H9 (cell line): Measurements from ENCODE around the gene AADACL3. TPM values are rescaled to one million over a fixed set of nuclear protein-coding genes. Genes with fewer than 3 reads are reported as not detected.

Experiments
- DNase-seq: peaks from one replicate; pipeline ENCODE4 v3.0.0-alpha.2; 2017
- H2AFZ ChIP-seq: one replicate; pipeline ENCODE4 v1.6.1; 2013; ENCODE audit warnings: mild to moderate bottlenecking, low read length, control low read depth, moderate library complexity
- H2AK5ac ChIP-seq: 2 replicates; pipeline ENCODE4 v1.6.1; 2013; ENCODE audit warnings: low read length, control low read depth, mixed read lengths; ENCODE audit not compliant: insufficient read length
- H2BK120ac ChIP-seq: one replicate; pipeline ENCODE4 v1.6.1; 2013; ENCODE audit warnings: low read depth, mild to moderate bottlenecking, low read length, control low read depth, inconsistent platforms; ENCODE audit not compliant: poor library complexity, severe bottlenecking
- H2BK12ac ChIP-seq: 2 replicates; pipeline ENCODE4 v1.6.1; 2013; ENCODE audit warnings: low read length, control low read depth, mixed read lengths, low read depth; ENCODE audit not compliant: insufficient read length
- H2BK15ac ChIP-seq: 2 replicates; pipeline ENCODE4 v1.6.1; 2013; ENCODE audit warnings: low read depth, low read length, control low read depth
- H2BK20ac ChIP-seq: one replicate; pipeline ENCODE4 v1.6.1; 2013; ENCODE audit warnings: low read depth, mild to moderate bottlenecking, low read length, control low read depth, inconsistent platforms; ENCODE audit not compliant: poor library complexity, severe bottlenecking
- H2BK5ac ChIP-seq: 2 replicates; pipeline ENCODE4 v1.6.1; 2013; ENCODE audit warnings: low read length, control low read depth, mixed read lengths; ENCODE audit not compliant: insufficient read length
- H3K14ac ChIP-seq: 2 replicates; pipeline ENCODE4 v1.6.1; 2013; ENCODE audit warnings: low read length, control low read depth; ENCODE audit not compliant: insufficient read depth
- H3K18ac ChIP-seq: 2 replicates; pipeline ENCODE4 v1.6.1; 2013; ENCODE audit warnings: low read depth, mild to moderate bottlenecking, mixed read lengths, low read length, control low read depth; ENCODE audit not compliant: insufficient read length
- H3K23ac ChIP-seq: 2 replicates; pipeline ENCODE4 v1.6.1; 2013; ENCODE audit warnings: low read length, control low read depth, mixed read lengths, low read depth; ENCODE audit not compliant: insufficient read length
- H3K23me2 ChIP-seq: 2 replicates; pipeline ENCODE4 v1.6.1; 2013; ENCODE audit warnings: low read depth, mild to moderate bottlenecking, mixed read lengths, low read length, control low read depth; ENCODE audit not compliant: insufficient read length, poor library complexity, severe bottlenecking
- H3K27ac ChIP-seq: 2 replicates; pipeline ENCODE4 v1.5.1; 2013; ENCODE audit warnings: low read length, control low read depth, mixed read lengths, low read depth; ENCODE audit not compliant: insufficient read length
- H3K27me3 ChIP-seq: 2 replicates; pipeline ENCODE4 v1.6.1; 2013; ENCODE audit warnings: low read length, control low read depth, inconsistent platforms; ENCODE audit not compliant: insufficient read depth
- H3K4ac ChIP-seq: 2 replicates; pipeline ENCODE4 v1.6.1; 2013; ENCODE audit warnings: low read depth, mild to moderate bottlenecking, control low read depth, inconsistent platforms, low read length, moderate library complexity
- H3K4me1 ChIP-seq: 2 replicates; pipeline ENCODE4 v1.6.1; 2013; ENCODE audit warnings: low read length, control low read depth, inconsistent platforms; ENCODE audit not compliant: insufficient read depth
- H3K4me2 ChIP-seq: 2 replicates; pipeline ENCODE4 v1.6.1; 2013; ENCODE audit warnings: low read length, control low read depth, mixed read lengths; ENCODE audit not compliant: insufficient read length, insufficient read depth
- H3K56ac ChIP-seq: 2 replicates; pipeline ENCODE4 v1.6.1; 2013; ENCODE audit warnings: low read depth, mild to moderate bottlenecking, mixed read lengths, low read length, control low read depth; ENCODE audit not compliant: insufficient read length
- H3K79me1 ChIP-seq: 2 replicates; pipeline ENCODE4 v1.6.1; 2013; ENCODE audit warnings: low read depth, mild to moderate bottlenecking, moderate library complexity, low read length, control low read depth, inconsistent platforms; ENCODE audit not compliant: insufficient read depth, poor library complexity, severe bottlenecking
- H3K79me2 ChIP-seq: 2 replicates; pipeline ENCODE4 v1.6.1; 2013; ENCODE audit warnings: low read length, control low read depth, inconsistent platforms; ENCODE audit not compliant: insufficient read depth
- H3K9ac ChIP-seq: 2 replicates; pipeline ENCODE4 v1.6.1; 2013; ENCODE audit warnings: low read length, control low read depth, mixed read lengths; ENCODE audit not compliant: insufficient read length; ENCODE audit errors: extremely low read depth
- H3K9me3 ChIP-seq: one replicate; pipeline ENCODE4 v1.6.1; 2013; ENCODE audit warnings: low read depth, low read length, inconsistent platforms; ENCODE audit not compliant: control insufficient read depth
- H3T11ph ChIP-seq: one replicate; pipeline ENCODE4 v1.6.1; 2013; ENCODE audit warnings: mild to moderate bottlenecking, low read length, control low read depth, inconsistent platforms
- H4K20me1 ChIP-seq: one replicate; pipeline ENCODE4 v1.6.1; 2013; ENCODE audit not compliant: control insufficient read depth, insufficient read length, insufficient read depth
- H4K5ac ChIP-seq: 2 replicates; pipeline ENCODE4 v1.6.1; 2013; ENCODE audit warnings: low read depth, mild to moderate bottlenecking, mixed read lengths, low read length, control low read depth; ENCODE audit not compliant: insufficient read length
- H4K8ac ChIP-seq: replicated peaks from 2 replicates; pipeline ENCODE4 v1.6.1; 2013; ENCODE audit warnings: low read length, control low read depth, mixed read lengths, low read depth; ENCODE audit not compliant: insufficient read length
- H4K91ac ChIP-seq: 2 replicates; pipeline ENCODE4 v1.6.1; 2013; ENCODE audit warnings: low read depth, mild to moderate bottlenecking, moderate library complexity, mixed read lengths, low read length, control low read depth; ENCODE audit not compliant: insufficient read length
- H3K27ac Mint-ChIP-seq, 3 experiments: 2 replicates in 2 of 3; 3 replicates in 1 of 3; pipeline ENCODE4 v1.8.0; 2020 to 2021; ENCODE audit warnings: mixed read lengths in 3 of 3, mild to moderate bottlenecking in 1 of 3, moderate library complexity in 1 of 3
- H3K27me3 Mint-ChIP-seq: 2 replicates; pipeline ENCODE4 v1.8.0; 2021; ENCODE audit warnings: low read depth, mild to moderate bottlenecking, moderate library complexity, mixed read lengths
- H3K36me3 Mint-ChIP-seq, 3 experiments: 2 replicates in 2 of 3; 3 replicates in 1 of 3; pipeline ENCODE4 v1.8.0; 2020 to 2021; ENCODE audit warnings: low read depth in 3 of 3, mixed read lengths in 3 of 3; ENCODE audit not compliant: insufficient read depth in 1 of 3
- H3K4me1 Mint-ChIP-seq, 2 experiments: 2 replicates each; pipeline ENCODE4 v1.8.0; 2020; ENCODE audit warnings: mixed read lengths in 2 of 2
- H3K4me3 Mint-ChIP-seq, 2 experiments: 2 replicates in 1 of 2; 3 replicates in 1 of 2; pipeline ENCODE4 v1.8.0; 2020 to 2021; ENCODE audit warnings: mild to moderate bottlenecking in 2 of 2, mixed read lengths in 2 of 2, moderate library complexity in 1 of 2
- H3K9me3 Mint-ChIP-seq, 2 experiments: 2 replicates in 1 of 2; 3 replicates in 1 of 2; pipeline ENCODE4 v1.8.0; 2020; ENCODE audit warnings: mild to moderate bottlenecking in 2 of 2, mixed read lengths in 2 of 2, moderate library complexity in 1 of 2
- CTCF ChIP-seq: fragments of 200-600 bp; sonication (generic); conservative IDR thresholded peaks from 3 replicates; pipeline ENCODE4 v1.8.0; 2021; ENCODE audit warnings: antibody characterized with exemption, mild to moderate bottlenecking
- WGBS: extraction: QIAGEN DNeasy Blood & Tissue Kit; methylation state at CpG from one replicate; pipeline ENCODE4 v1.1.7; 2013; ENCODE audit warnings: missing lambda C conversion rate, low lambda C conversion rate, mixed read lengths; ENCODE audit not compliant: insufficient read length; ENCODE audit errors: extremely low coverage; 5-methylcytosine and 5-hydroxymethylcytosine counted together
- total RNA-seq: library from RNA; stranded (reverse); gene quantifications from 2 replicates; pipeline ENCODE4 v1.2.1, GENCODE V29; 2021

AADACL3 gene
- total RNA-seq, 1 experiment from 2014 or later, result 0.22 TPM

DNA sequence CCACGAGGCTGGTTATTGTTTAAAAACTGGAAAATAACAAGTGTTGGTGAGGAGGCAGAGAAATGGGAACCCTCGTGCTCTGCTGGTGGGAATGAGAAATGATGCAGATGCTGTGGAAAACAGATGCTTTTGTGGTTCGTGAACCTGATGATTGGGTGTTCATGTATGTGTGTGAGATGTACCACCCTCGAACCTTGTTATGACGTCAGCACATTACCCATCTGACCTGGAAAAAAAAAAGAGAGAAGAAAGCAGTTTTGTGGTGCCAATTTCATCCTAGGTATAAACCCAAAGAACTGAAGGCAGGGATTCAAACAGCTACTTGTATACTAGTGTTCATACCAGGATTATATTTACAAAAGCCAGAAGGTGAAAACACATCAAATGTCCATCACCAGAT, 23.7 kb downstream of the AADACL3 start:
- H2BK120ac ChIP-seq, result no peak overlapping the region
- no peak overlapping the region for H2AK5ac ChIP-seq
- Mint-ChIP-seq H3K27me3 (no peaks in the 10 kb centered on the region), H3K36me3 (no peaks in the 10 kb centered on the region), H3K4me1 (peaks cover 6% of the 10 kb centered on the region in 2 experiments; a peak in 3 of 4 replicates), H3K27ac (no peak overlapping the region), H3K4me3 (no peak overlapping the region), H3K9me3 (peaks cover 3 to 4% of the 10 kb centered on the region in 2 experiments; a peak in 4 of 5 replicates)
- H3K18ac ChIP-seq, result no peak overlapping the region
- no peak overlapping the region for H3K23ac ChIP-seq
- DNase-seq, result no peak
- no peaks in the 10 kb centered on the region for H3K79me2 ChIP-seq
- WGBS, result no CpG with 5 or more reads among the region's 5 CpGs
- H3T11ph ChIP-seq, result no peak overlapping the region
- H4K8ac ChIP-seq, result no peak overlapping the region
- peaks cover 1% of the 10 kb centered on the region; the same call in 1 of the 2 replicates for H3K4me1 ChIP-seq
- no peak for TF ChIP-seq CTCF
- H3K4me2 ChIP-seq, result no peak overlapping the region
- no peak overlapping the region for H3K4ac ChIP-seq
- H4K91ac ChIP-seq, result no peak overlapping the region
- no peak overlapping the region for H4K5ac ChIP-seq
- no peak overlapping the region for H3K14ac ChIP-seq
- no peak overlapping the region for H3K56ac ChIP-seq
- no peak overlapping the region for H2BK15ac ChIP-seq
- no peaks in the 10 kb centered on the region for H3K27me3 ChIP-seq
- no peaks in the 10 kb centered on the region for H3K23me2 ChIP-seq
- no peaks in the 10 kb centered on the region for H3K9me3 ChIP-seq
- H3K27ac ChIP-seq, result no peak overlapping the region
- H2BK20ac ChIP-seq, result no peak overlapping the region
- no peaks in the 10 kb centered on the region for H4K20me1 ChIP-seq
- no peak overlapping the region for H2BK12ac ChIP-seq
- H3K79me1 ChIP-seq, result no peaks in the 10 kb centered on the region
- no peak overlapping the region for H2AFZ ChIP-seq
- no peak overlapping the region for H3K9ac ChIP-seq
- H2BK5ac ChIP-seq, result no peak overlapping the region
